ENCODE results near the gene RUVBL2.

Gene RUVBL2

DNA sequence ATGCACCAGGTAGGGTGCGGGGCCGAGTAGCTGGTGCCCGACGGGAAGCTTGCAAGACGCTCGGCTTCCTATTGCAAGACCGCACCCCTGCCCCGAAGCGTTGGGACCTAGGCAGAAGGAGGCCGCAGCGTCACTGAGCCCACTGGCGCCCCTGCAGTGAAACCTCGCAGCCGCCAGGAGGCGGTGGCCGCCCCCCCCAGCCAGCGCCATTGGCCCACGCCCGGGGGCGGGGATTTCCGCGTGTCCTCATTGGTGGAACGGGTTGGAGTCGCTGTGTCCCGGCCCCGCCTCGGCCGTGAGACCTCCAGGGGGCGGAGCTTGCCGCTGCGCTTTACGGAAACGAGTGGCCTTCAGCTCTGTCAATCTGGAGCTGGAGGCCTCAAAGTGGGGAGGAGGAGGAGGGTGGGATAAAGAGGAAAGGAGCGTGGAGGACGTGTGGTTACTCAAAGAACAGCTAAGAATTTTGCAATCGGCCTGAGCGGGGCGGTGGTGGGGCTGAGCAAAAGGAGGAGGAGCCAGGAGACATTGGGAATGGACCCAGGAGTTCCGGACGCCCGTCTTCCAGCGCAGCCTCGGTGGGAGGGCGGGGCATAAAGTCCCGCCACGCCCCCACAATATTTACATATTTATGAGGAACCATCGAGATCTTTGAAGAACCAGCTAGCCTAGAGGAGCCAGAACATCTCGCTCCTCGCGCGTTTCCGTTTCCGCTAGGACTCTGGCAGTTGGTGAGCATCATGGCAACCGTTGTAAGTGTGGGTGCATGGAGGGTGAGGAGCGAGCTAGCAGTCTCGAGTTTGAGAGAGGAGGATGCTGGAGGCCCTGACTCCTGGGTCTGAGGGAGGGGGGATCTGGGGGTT is at the start of gene RUVBL2, which contains the start of gene GYS1 (continued):
- TF ChIP-seq, protein P1, sequence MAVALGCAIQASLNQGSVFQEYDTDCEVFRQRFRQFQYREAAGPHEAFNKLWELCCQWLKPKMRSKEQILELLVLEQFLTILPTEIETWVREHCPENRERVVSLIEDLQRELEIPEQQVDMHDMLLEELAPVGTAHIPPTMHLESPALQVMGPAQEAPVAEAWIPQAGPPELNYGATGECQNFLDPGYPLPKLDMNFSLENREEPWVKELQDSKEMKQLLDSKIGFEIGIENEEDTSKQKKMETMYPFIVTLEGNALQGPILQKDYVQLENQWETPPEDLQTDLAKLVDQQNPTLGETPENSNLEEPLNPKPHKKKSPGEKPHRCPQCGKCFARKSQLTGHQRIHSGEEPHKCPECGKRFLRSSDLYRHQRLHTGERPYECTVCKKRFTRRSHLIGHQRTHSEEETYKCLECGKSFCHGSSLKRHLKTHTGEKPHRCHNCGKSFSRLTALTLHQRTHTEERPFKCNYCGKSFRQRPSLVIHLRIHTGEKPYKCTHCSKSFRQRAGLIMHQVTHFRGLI (tag by site-specific recombination; IDR thresholded peaks at IDR 0.05): peak; percentile 50; the same call in 1 of the 2 replicates
- TF ChIP-seq BCL6B (tag by site-specific recombination; IDR thresholded peaks at IDR 0.05) (no peak), ZNF239 (tag by site-specific recombination; IDR thresholded peaks at IDR 0.05) (no peak), ZNF561 (tag by site-specific recombination; IDR thresholded peaks at IDR 0.05; ENCODE audit: borderline replicate concordance) (0 out of 2 replicates have a peak, but pooled peaks have one; percentile 51), ZNF214 (tag by site-specific recombination; IDR thresholded peaks at IDR 0.05; ENCODE audit: borderline replicate concordance) (no peak), ZNF555 (tag by site-specific recombination; conservative IDR thresholded peaks at IDR 0.05) (no peak), ZNF292 (tag by site-specific recombination; IDR thresholded peaks at IDR 0.05; ENCODE audit: borderline replicate concordance, low read depth) (no peak), ZNF791 (tag by site-specific recombination; IDR thresholded peaks at IDR 0.05) (no peak), ZNF704 (tag by site-specific recombination; IDR thresholded peaks at IDR 0.05) (no peak), ZBTB1 (tag by site-specific recombination; IDR thresholded peaks at IDR 0.05) (no peak), ZNF747 (tag by site-specific recombination; IDR thresholded peaks at IDR 0.05) (no peak), ZNF423 (tag by site-specific recombination; IDR thresholded peaks at IDR 0.05) (no peak), GLI4 (tag by site-specific recombination; IDR thresholded peaks at IDR 0.05) (no peak), ZBTB17 (tag by site-specific recombination; IDR thresholded peaks at IDR 0.05) (peak; percentile 58; the same call in 1 of the 2 replicates), ZNF585B (tag by site-specific recombination; IDR thresholded peaks at IDR 0.05) (no peak), ZBTB6 (tag by site-specific recombination; IDR thresholded peaks at IDR 0.05) (no peak), ZNF521 (tag by site-specific recombination; IDR thresholded peaks at IDR 0.05) (no peak), GFI1B (tag by site-specific recombination; IDR thresholded peaks at IDR 0.05) (no peak), ZNF621 (tag by site-specific recombination; IDR thresholded peaks at IDR 0.05) (no peak), ZNF202 (tag by site-specific recombination; IDR thresholded peaks at IDR 0.05; ENCODE audit: borderline replicate concordance) (no peak), MZF1 (tag by site-specific recombination; IDR thresholded peaks at IDR 0.05; ENCODE audit: borderline replicate concordance) (no peak), ZNF501 (tag by site-specific recombination; IDR thresholded peaks at IDR 0.05) (peak; percentile 80), ZNF629 (tag by site-specific recombination; IDR thresholded peaks at IDR 0.05) (no peak; the same call in 1 of the 2 replicates), ZNF184 (tag by site-specific recombination; IDR thresholded peaks at IDR 0.05) (no peak), TSHZ1 (tag by site-specific recombination; IDR thresholded peaks at IDR 0.05; ENCODE audit: borderline replicate concordance) (no peak)
- TF ChIP-seq, protein P2, sequence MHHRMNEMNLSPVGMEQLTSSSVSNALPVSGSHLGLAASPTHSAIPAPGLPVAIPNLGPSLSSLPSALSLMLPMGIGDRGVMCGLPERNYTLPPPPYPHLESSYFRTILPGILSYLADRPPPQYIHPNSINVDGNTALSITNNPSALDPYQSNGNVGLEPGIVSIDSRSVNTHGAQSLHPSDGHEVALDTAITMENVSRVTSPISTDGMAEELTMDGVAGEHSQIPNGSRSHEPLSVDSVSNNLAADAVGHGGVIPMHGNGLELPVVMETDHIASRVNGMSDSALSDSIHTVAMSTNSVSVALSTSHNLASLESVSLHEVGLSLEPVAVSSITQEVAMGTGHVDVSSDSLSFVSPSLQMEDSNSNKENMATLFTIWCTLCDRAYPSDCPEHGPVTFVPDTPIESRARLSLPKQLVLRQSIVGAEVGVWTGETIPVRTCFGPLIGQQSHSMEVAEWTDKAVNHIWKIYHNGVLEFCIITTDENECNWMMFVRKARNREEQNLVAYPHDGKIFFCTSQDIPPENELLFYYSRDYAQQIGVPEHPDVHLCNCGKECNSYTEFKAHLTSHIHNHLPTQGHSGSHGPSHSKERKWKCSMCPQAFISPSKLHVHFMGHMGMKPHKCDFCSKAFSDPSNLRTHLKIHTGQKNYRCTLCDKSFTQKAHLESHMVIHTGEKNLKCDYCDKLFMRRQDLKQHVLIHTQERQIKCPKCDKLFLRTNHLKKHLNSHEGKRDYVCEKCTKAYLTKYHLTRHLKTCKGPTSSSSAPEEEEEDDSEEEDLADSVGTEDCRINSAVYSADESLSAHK (tag by site-specific recombination; IDR thresholded peaks at IDR 0.05): no peak
